ES-I3 (cell line): ENCODE data around the gene AUTS2.

Experiments used
- H3K36me3 ChIP-seq: 2 replicates; pipeline ENCODE4 v1.6.1; 2013; ENCODE audit warnings: mild to moderate bottlenecking, low read length, control low read depth, moderate library complexity; ENCODE audit not compliant: insufficient read depth
- H3K4me1 ChIP-seq: 2 replicates; pipeline ENCODE4 v1.6.1; 2013; ENCODE audit warnings: mild to moderate bottlenecking, control low read depth, low read length; ENCODE audit not compliant: insufficient read depth
- H3K9ac ChIP-seq: 2 replicates; pipeline ENCODE4 v1.6.1; 2013; ENCODE audit warnings: low read depth, mild to moderate bottlenecking, low read length, moderate library complexity
- H3K9me3 ChIP-seq: 2 replicates; pipeline ENCODE4 v1.6.1; 2013; ENCODE audit warnings: mild to moderate bottlenecking, low read length, moderate library complexity; ENCODE audit not compliant: control insufficient read depth, insufficient read depth

The AUTS2 gene

DNA sequence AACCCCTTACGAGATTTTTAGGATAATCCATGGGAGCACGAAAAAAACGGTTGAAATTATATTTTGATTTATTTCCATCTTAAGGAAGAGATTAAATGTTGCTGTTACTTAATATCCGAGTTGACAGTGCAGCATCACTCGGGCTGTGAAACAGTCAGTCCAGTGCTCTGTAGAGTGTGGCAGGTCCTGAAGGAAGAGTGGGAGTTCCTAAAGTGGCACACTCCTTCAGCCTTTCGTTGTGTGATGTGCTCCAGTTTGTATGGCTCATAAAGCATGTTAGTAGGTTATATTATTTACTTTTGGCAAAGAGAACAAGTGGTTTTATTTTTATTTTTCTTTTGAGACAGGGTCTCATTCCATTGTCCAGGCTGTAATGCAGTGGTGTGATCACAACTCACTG lies 358.3 kb downstream of the AUTS2 start:
- Histone ChIP-seq H3K9me3 (no peaks in the 10 kb centered on the region), H3K36me3 (no peaks in the 10 kb centered on the region), H3K4me1 (no peaks in the 10 kb centered on the region), H3K9ac (no peak overlapping the region)

DNA sequence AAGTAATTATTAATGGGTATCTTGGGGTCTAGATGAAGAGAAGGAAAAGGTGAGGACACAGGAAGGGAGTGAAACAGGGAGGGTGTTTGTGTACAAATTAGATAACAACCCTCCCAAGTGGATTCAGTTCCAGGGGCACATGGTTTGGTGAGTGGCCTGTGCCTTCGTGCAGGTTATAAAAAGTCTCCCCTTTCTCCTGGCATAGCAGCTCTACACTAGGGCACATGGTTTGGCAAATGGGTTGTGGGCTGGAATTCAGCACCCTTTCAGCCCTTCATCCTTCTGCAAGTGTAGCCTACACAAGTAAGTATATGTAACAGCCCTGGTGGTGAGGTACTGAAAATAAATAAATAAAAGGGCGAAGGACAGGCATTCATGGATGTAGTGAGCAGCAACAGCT lies 359.4 kb downstream of the AUTS2 start:
- no peak overlapping the region for H3K9ac ChIP-seq
- H3K9me3 ChIP-seq = no peaks in the 10 kb centered on the region
- no peaks in the 10 kb centered on the region for H3K36me3 ChIP-seq
- peaks cover 10% of the 10 kb centered on the region for H3K4me1 ChIP-seq

DNA sequence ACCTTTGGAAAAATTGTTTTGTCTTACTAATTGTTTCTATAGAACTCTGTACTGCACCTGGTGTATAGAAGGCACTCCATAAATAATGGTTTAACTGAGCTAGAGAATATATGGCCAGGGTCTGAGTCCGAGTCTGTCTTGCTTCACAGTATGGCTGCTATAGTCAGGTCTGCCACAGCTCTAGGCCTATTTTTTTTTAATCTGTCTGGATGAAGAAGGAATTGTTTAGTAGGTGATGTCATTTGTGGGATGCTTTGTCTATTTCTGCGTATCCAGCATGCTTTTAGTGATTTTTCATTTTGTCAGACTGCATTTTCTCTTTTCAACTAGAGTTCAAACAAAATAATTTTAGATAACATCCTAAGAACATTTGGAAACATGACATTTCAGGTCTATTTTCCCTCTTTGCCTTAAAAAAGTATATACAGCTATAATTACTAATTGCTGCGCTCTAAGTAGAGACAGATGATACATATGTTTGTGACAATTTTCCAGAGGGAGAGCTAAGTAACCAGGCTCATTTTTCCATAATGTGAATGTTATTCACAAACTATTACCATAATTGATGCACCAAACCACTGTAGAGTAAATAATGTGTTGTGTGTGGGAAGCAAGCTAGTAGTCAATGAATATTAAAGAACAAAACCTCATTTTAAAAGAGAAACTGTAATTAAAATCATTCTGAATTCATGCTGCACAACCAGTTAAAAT lies 361.7 kb downstream of the AUTS2 start:
- no peak overlapping the region for H3K9ac ChIP-seq
- H3K9me3 ChIP-seq = no peaks in the 10 kb centered on the region
- no peaks in the 10 kb centered on the region for H3K36me3 ChIP-seq
- peaks cover 16% of the 10 kb centered on the region for H3K4me1 ChIP-seq

DNA sequence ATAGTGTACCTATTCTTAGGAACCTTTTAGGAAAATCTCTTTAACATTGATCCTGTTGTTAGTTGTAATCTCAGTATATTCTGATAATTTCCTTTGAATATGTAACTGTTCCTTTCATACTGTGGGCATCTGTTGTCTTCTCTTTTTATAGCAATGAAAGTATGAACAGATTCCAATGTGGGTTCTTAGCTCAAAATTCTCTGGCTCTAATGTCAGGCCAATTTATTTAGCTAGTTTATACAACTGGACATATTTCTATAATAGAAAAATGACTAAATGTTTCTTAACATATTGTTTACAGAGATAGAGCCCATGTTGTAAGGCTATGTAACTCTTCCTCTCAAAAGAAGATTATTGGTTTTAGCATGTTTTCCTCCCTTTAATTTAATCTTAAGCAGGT lies 363.2 kb downstream of the AUTS2 start:
- H3K9me3 ChIP-seq = no peaks in the 10 kb centered on the region
- H3K36me3 ChIP-seq = no peaks in the 10 kb centered on the region
- H3K9ac ChIP-seq = no peak overlapping the region
- H3K4me1 ChIP-seq = peaks cover 16% of the 10 kb centered on the region

DNA sequence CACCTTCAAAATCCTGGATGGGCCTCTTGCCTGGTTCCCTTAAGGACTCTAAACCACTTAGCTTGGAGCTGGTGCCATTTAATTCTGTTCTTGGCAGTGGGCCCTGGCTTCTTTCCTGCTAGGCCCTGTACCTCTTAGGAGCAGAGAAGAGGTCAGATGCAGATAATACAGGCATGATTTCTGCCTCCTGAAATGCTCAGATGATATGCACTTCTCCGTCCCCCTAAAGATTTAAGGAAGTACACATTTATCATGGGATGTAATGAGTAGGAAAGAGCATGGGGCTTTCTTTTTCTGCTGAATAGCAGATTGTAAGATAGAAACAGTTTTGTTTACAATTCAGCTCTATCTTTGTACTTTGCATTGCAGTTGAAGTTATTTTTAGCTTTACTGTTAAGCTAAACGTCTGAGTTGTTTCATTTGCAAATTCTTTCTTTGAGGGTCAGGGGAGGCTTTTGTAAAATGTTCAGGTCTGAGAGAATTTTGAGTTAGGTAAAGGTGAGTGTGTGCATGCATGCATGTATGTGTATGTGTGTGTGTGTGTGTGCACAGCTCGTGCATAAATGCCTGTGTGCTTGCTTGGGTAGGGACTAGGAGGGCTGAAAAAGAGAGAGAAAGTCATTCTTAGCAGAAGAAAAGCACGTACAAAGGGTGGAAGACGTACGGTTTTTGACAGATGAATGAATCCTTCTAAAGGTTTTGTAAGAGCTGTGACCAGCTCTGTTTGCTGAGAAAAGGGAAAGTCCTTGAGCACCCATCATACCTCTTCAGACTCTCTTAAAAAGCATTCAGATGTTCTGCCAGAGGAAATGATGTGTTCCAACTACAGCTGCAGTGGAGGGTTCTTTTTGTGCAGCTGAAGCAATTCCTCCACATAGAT lies 364.2 kb downstream of the AUTS2 start:
- Histone ChIP-seq H3K9ac (no peak overlapping the region), H3K4me1 (peaks cover 22% of the 10 kb centered on the region), H3K9me3 (no peaks in the 10 kb centered on the region), H3K36me3 (no peaks in the 10 kb centered on the region)

DNA sequence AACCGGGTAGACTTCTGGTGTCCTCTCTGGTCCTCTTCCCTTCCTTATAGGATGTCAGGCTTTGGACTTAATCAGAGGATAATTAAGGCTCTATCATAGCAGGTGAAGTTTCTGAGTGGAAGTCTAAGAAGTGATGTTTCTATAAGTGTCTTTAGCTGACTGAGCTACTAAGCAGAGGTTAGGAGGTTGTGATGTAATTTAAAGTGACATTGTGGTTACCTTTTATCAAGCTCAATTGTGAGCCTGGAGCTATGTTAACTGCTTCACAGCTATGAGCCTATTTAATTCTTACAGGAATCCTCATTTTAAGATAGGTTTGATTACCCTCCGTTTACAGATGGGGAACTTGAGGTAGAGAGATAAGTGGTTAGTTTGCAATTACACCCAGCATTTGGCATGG lies 365.1 kb downstream of the AUTS2 start:
- no peaks in the 10 kb centered on the region for H3K36me3 ChIP-seq
- H3K9ac ChIP-seq = no peak overlapping the region
- H3K9me3 ChIP-seq = no peaks in the 10 kb centered on the region
- H3K4me1 ChIP-seq = peaks cover 32% of the 10 kb centered on the region

- Histone ChIP-seq H3K36me3 (no peaks in the 10 kb centered on the region), H3K4me1 (peaks cover 38% of the 10 kb centered on the region), H3K9ac (no peak overlapping the region), H3K9me3 (no peaks in the 10 kb centered on the region)
Observed at GRCh38 chr7:69966766-69967591, 368.7 kb downstream of the AUTS2 start.

GRCh38 chr7:69967689-69968450 lies 369.6 kb downstream of the AUTS2 start:
- peaks cover 30% of the 10 kb centered on the region for H3K4me1 ChIP-seq
- no peaks in the 10 kb centered on the region for H3K36me3 ChIP-seq
- H3K9me3 ChIP-seq = no peaks in the 10 kb centered on the region
- H3K9ac ChIP-seq = no peak overlapping the region

GRCh38 chr7:69968969-69969556 lies 370.8 kb downstream of the AUTS2 start:
- Histone ChIP-seq H3K4me1 (peaks cover 26% of the 10 kb centered on the region), H3K9ac (no peak overlapping the region), H3K36me3 (no peaks in the 10 kb centered on the region), H3K9me3 (no peaks in the 10 kb centered on the region)

DNA sequence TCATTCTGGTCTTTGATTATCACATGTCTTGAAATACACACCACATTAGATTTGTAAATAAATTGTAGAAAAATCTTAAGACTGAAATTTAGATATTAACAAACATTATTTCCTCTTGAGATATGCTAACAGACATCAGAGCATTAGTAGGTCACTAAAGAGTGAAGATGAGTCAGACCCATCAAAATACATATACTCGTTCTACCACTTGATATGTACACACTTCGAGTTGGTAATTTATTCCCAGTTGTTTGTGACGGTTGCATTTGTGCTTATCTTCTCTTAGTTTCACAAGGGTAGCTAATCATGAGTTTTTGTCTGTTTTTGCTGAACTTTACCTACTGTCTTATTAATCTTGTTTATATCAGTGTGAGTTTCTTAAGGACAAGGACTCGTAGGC lies 383.4 kb downstream of the AUTS2 start:
- no peaks in the 10 kb centered on the region for H3K9me3 ChIP-seq
- no peak overlapping the region for H3K9ac ChIP-seq
- peaks cover 11% of the 10 kb centered on the region for H3K4me1 ChIP-seq
- H3K36me3 ChIP-seq = no peaks in the 10 kb centered on the region

DNA sequence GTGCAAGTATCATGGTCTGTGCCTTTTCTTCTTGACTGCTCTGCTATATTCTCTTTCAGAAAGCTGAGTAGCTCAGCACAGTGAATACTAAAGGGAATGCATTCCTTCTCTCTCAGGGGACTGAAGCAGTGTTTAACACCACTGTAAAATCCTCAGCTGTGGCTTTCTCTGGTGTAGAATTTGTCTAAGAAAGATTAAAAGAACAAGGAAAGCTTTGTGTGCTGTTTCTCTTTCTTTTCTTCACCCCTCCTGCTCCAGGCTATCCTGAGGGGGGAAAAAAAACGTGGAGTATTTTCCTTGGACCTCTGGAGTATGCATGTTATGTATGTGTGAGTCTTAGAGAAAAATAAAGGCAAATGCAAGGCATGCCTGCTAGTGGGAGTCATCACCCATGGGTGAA lies 383.9 kb downstream of the AUTS2 start:
- Histone ChIP-seq H3K36me3 (no peaks in the 10 kb centered on the region), H3K9me3 (no peaks in the 10 kb centered on the region), H3K9ac (no peak overlapping the region), H3K4me1 (peaks cover 11% of the 10 kb centered on the region)

- Histone ChIP-seq H3K4me1 (no peaks in the 10 kb centered on the region), H3K9me3 (no peaks in the 10 kb centered on the region)
Observed at GRCh38 chr7:69989551-69989950, 391.3 kb downstream of the AUTS2 start.

GRCh38 chr7:69992938-69993337 lies 394.7 kb downstream of the AUTS2 start:
- no peak overlapping the region for H3K9ac ChIP-seq
- H3K36me3 ChIP-seq = no peaks in the 10 kb centered on the region
- H3K9me3 ChIP-seq = no peaks in the 10 kb centered on the region
- no peaks in the 10 kb centered on the region for H3K4me1 ChIP-seq

More at GRCh38 chr7:69989551-69989950, 391.3 kb downstream of the AUTS2 start:
- Histone ChIP-seq H3K36me3 (no peaks in the 10 kb centered on the region), H3K9ac (no peak overlapping the region)
